Measurements from ENCODE around the gene CHN2. TPM values are rescaled to one million over a fixed set of nuclear protein-coding genes. Genes with fewer than 3 reads are reported as not detected.

Gene CHN2
- total RNA-seq, 1 experiment from 2014 or later: 2.1 TPM

- Histone ChIP-seq H3K79me2 (ENCODE audit: insufficient read depth, low read length) (no peaks in the 10 kb centered on the region), H3K4me1 (ENCODE audit: control insufficient read depth in 1 of 2, insufficient read depth in 2 of 2, low read length in 2 of 2) (no peaks in the 10 kb centered on the region), H3K9me2 (ENCODE audit: insufficient read depth) (no peaks in the 10 kb centered on the region), H3K9me3 (ENCODE audit: control insufficient read depth in 1 of 2, insufficient read depth in 1 of 2, low read depth in 1 of 2, low read length in 2 of 2) (0 out of 4 replicates have a peak, but pooled peaks cover 0 to 3% of the 10 kb centered on the region in 2 experiments), H2AFZ (ENCODE audit: low read depth, low read length, poor library complexity, severe bottlenecking) (no peak overlapping the region), H3K36me3 (ENCODE audit: control insufficient read depth in 1 of 2, insufficient read depth in 2 of 2, low read length in 2 of 2) (no peaks in the 10 kb centered on the region), H3K9ac (ENCODE audit: low read length) (no peak overlapping the region), H3K27me3 (ENCODE audit: insufficient read depth, low read length) (peaks cover 13% of the 10 kb centered on the region; the same call in 1 of the 2 replicates), H3K27ac (ENCODE audit: low read depth, low read length) (no peak overlapping the region), H4K20me1 (ENCODE audit: insufficient read depth) (no peaks in the 10 kb centered on the region), H3K4me3 (replicated peaks in 1 of 2; ENCODE audit: low read depth in 1 of 2, low read length in 2 of 2) (no peak overlapping the region), H3K4me2 (ENCODE audit: low read length) (no peak overlapping the region)
- ChIA-PET RAD21 (ENCODE audit: low non-redundant PET in 1 of 2, low total read pairs in 2 of 2, uncharacterized antibody in 2 of 2, unreplicated experiment in 2 of 2) (no interaction called here), CTCF (interaction anchor here (0.7 to 1.0 kb wide), 4 partner anchors 9 to 197 kb away, joined by 3 to 4 read pairs (median 4); no protein-coding TSS in a partner anchor), POLR2A (no interaction called here)
- no TSS peak for BruUV-seq (replicated peaks)
- TF ChIP-seq ELF1 (IDR thresholded peaks at IDR 0.05; ENCODE audit: borderline replicate concordance, low read depth) (no peak), CTCF (IDR thresholded peaks at IDR 0.05 in 2 of 3, conservative IDR thresholded peaks at IDR 0.05 in 1 of 3; ENCODE audit: borderline replicate concordance in 1 of 3, insufficient read depth in 1 of 3, low read depth in 2 of 3, low read length in 2 of 3) (peak in 2 of 3 experiments; percentile 15 to 37; a peak in 2 of 6 replicates), CEBPB (IDR thresholded peaks at IDR 0.05; ENCODE audit: low read depth) (no peak), SP1 (IDR thresholded peaks at IDR 0.05; ENCODE audit: low read depth) (no peak), YY1 (IDR thresholded peaks at IDR 0.05; ENCODE audit: extremely low read depth, insufficient replicate concordance, low read depth, low read length) (no peak), ZBTB33 (IDR thresholded peaks at IDR 0.05; ENCODE audit: extremely low read depth, insufficient replicate concordance, low read length) (no peak), EGR1 (IDR thresholded peaks at IDR 0.05; ENCODE audit: low read depth) (no peak), TCF7L2 (IDR thresholded peaks at IDR 0.05; ENCODE audit: borderline replicate concordance, extremely low read depth, insufficient read depth, insufficient read length) (no peak), SRF (IDR thresholded peaks at IDR 0.05; ENCODE audit: low read depth) (no peak), JUND (IDR thresholded peaks at IDR 0.05) (no peak), CBX3 (IDR thresholded peaks at IDR 0.05; ENCODE audit: low read depth) (no peak), RAD21 (IDR thresholded peaks at IDR 0.05; ENCODE audit: low read depth) (peak; percentile 49)
- intact Hi-C loops (cut with micrococcal nuclease): no loop called here
- DNase-seq (ENCODE audit: low read depth, low spot score) (no peak), ATAC-seq (peak; percentile 59; the same call in 1 of the 2 replicates)
Observed at GRCh38 chr7:29309041-29309854, 114.7 kb downstream of the CHN2 start.

All from HCT116 (cell line).